B cell (primary cell): ENCODE data around the gene ZNF710. TPM values are rescaled to one million over a fixed set of nuclear protein-coding genes. Genes with fewer than 3 reads are reported as not detected.
A peak's percentile ranks its signal among the peaks of the same experiment; 100 is the strongest.

ENCODE experiments used
- ATAC-seq: fragments of 200-7000 bp; cut with Tn5 transposase; one replicate; pipeline ENCODE4 v1.10.0; 2021; ENCODE audit warnings: low read depth, mild to moderate bottlenecking, moderate number of reproducible peaks, moderate library complexity
- CTCF ChIA-PET: fragments of 350-600 bp; sonication (Branson Sonifier 250); formaldehyde crosslinking; loops from one replicate; lab custom pipeline; 2021; ENCODE audit warnings: antibody characterized with exemption, inconsistent platforms; lab: Charles Lee
- POLR2A ChIA-PET: fragments of 350-600 bp; sonication (Branson Sonifier 250); formaldehyde crosslinking; loops from one replicate; lab custom pipeline; 2021; ENCODE audit warnings: antibody characterized with exemption; lab: Charles Lee
- DNase-seq: peaks from one replicate; pipeline ENCODE4 v3.0.0; 2013
- H2AFZ ChIP-seq: 2 replicates; pipeline ENCODE4 v1.6.1; 2012; ENCODE audit warnings: mild to moderate bottlenecking, low read depth, low read length; ENCODE audit not compliant: insufficient read depth, poor library complexity, severe bottlenecking
- H3K27ac ChIP-seq, 2 donors: 1 replicate in 1 of 2; 2 replicates in 1 of 2; pipeline ENCODE4 v1.5.1; 2012 to 2013; ENCODE audit warnings: low read length in 2 of 2, mild to moderate bottlenecking in 2 of 2, moderate library complexity in 1 of 2
- H3K27me3 ChIP-seq, 4 experiments: fragments of 200-600 bp in 1 of 4; sonication (generic) in 1 of 4; replicated peaks in 1 of 4; 1 replicate in 2 of 4; 2 replicates in 2 of 4; pipeline versions ENCODE4 v1.6.1 to v1.7.0; 2013 to 2016; ENCODE audit warnings: low read length in 3 of 4, mild to moderate bottlenecking in 2 of 4, mixed read lengths in 1 of 4, moderate library complexity in 1 of 4; ENCODE audit not compliant: insufficient read depth in 4 of 4, control insufficient read depth in 3 of 4; ENCODE audit errors: control extremely low read depth in 1 of 4
- H3K36me3 ChIP-seq, 2 experiments: replicated peaks in 1 of 2; 1 replicate in 1 of 2; 2 replicates in 1 of 2; pipeline versions ENCODE4 v1.6.1 to v1.7.1; 2013; ENCODE audit warnings: low read length in 1 of 2; ENCODE audit not compliant: insufficient read depth in 2 of 2, control insufficient read depth in 1 of 2; ENCODE audit errors: control extremely low read depth in 1 of 2, extremely low read depth in 1 of 2
- H3K4me1 ChIP-seq, 2 donors: fragments of 200-600 bp in 1 of 2; sonication (generic) in 1 of 2; 1 replicate in 1 of 2; 2 replicates in 1 of 2; pipeline versions ENCODE4 v1.5.1 to v1.6.1; 2013 to 2017; ENCODE audit warnings: low read length in 2 of 2; ENCODE audit not compliant: control insufficient read depth in 2 of 2, insufficient read depth in 2 of 2
- H3K4me2 ChIP-seq: replicated peaks from 2 replicates; pipeline ENCODE3; 2012; ENCODE audit warnings: mild to moderate bottlenecking, low read depth, low read length; ENCODE audit not compliant: poor library complexity, severe bottlenecking
- H3K4me3 ChIP-seq, 5 experiments: fragments of 200-600 bp in 1 of 5; sonication (generic) in 1 of 5; 1 replicate in 3 of 5; 2 replicates in 2 of 5; pipeline versions ENCODE4 v1.5.1 to v1.7.0; 2011 to 2016; ENCODE audit warnings: low read length in 4 of 5, mild to moderate bottlenecking in 4 of 5, low read depth in 2 of 5, control low read depth in 1 of 5, moderate library complexity in 1 of 5; ENCODE audit not compliant: insufficient read depth in 1 of 5; ENCODE audit errors: control extremely low read depth in 1 of 5, extremely low read depth in 1 of 5
- H3K79me2 ChIP-seq: fragments of 200-600 bp; sonication (generic); one replicate; pipeline ENCODE4 v1.6.0; 2016; ENCODE audit warnings: low read length; ENCODE audit not compliant: control insufficient read depth, insufficient read depth
- H3K9ac ChIP-seq: fragments of 200-600 bp; sonication (generic); 2 replicates; pipeline ENCODE4 v1.6.1; 2017; ENCODE audit warnings: mild to moderate bottlenecking, low read length, moderate library complexity
- H3K9me3 ChIP-seq, 3 donors: one replicate each; pipeline versions ENCODE4 v1.6.1 to v1.7.1; 2013; ENCODE audit warnings: low read length in 2 of 3; ENCODE audit not compliant: control insufficient read depth in 2 of 3, insufficient read depth in 1 of 3; ENCODE audit errors: control extremely low read depth in 1 of 3
- H4K20me1 ChIP-seq: 2 replicates; pipeline ENCODE4 v1.6.0; 2012; ENCODE audit warnings: mild to moderate bottlenecking, low read length; ENCODE audit not compliant: insufficient read depth, control insufficient read depth, poor library complexity, severe bottlenecking
- H3K27ac Mint-ChIP-seq: one replicate; pipeline ENCODE4 v1.8.0; 2021; ENCODE audit warnings: mixed read lengths
- H3K27me3 Mint-ChIP-seq: one replicate; pipeline ENCODE4 v1.8.0; 2021; ENCODE audit warnings: mixed read lengths
- H3K4me1 Mint-ChIP-seq: one replicate; pipeline ENCODE4 v1.8.0; 2021; ENCODE audit warnings: mixed read lengths
- H3K4me3 Mint-ChIP-seq: one replicate; pipeline ENCODE4 v1.8.0; 2021; ENCODE audit warnings: mixed read lengths
- H3K9me3 Mint-ChIP-seq: one replicate; pipeline ENCODE4 v1.8.0; 2022; ENCODE audit warnings: mixed read lengths; ENCODE audit not compliant: insufficient read depth
- CTCF ChIP-seq: fragments of 200-600 bp; IDR thresholded peaks from one replicate; pipeline ENCODE4 v1.8.0; 2022; ENCODE audit warnings: antibody characterized with exemption, mild to moderate bottlenecking
- EZH2 ChIP-seq: IDR thresholded peaks from 2 replicates; pipeline ENCODE4 v1.6.1; 2012; ENCODE audit warnings: borderline replicate concordance, low read depth, mild to moderate bottlenecking, moderate library complexity, low read length; ENCODE audit not compliant: insufficient read depth, poor library complexity, severe bottlenecking
- whole genome bisulfite sequencing: methylation state at CpG from one replicate; pipeline ENCODE4 v1.1.5; 2013; ENCODE audit warnings: missing lambda C conversion rate; ENCODE audit not compliant: insufficient coverage; 5-methylcytosine and 5-hydroxymethylcytosine counted together
- intact Hi-C: fragments of 100-400 bp; cut with micrococcal nuclease; formaldehyde crosslinking; loops from one replicate; pipeline ENCODE4 v1.10.0; 2022
- polyA plus RNA-seq: library from polyadenylated mRNA; depleted of rRNA; stranded (reverse); fragments of >200 nt; gene quantifications from 2 replicates; pipeline ENCODE4 v1.2.3, GENCODE V29; 2012
- total RNA-seq, 2 donors: library from RNA; stranded (reverse); fragments of 120-200 nt in 1 of 2; gene quantifications; 1 replicate in 1 of 2; 2 replicates in 1 of 2; pipeline versions ENCODE4 v1.2.3 to v1.2.4, GENCODE V29; 2013 to 2022

ZNF710 gene
- total and polyA plus RNA-seq, 2 donors (not counting 1 experiment from before 2014, with no cell fraction given), result 8.7 to 38.7 TPM

- ChIA-PET POLR2A (interaction anchor here (0.6 to 1.4 kb wide), 2 partner anchors 22 to 186 kb away, joined by 3 to 5 read pairs; no protein-coding TSS in a partner anchor), CTCF (interaction anchor here (0.6 to 8.7 kb wide), 17 partner anchors 10 to 349 kb away, joined by 3 to 101 read pairs (median 4); no protein-coding TSS in a partner anchor)
- no peak overlapping the region for H3K4me3 Mint-ChIP-seq
- intact Hi-C loops, result no loop called here
- Histone ChIP-seq H3K27me3 (no peaks in the 10 kb centered on the region), H3K4me3 (no peak overlapping the region), H3K4me1 (no peaks in the 10 kb centered on the region), H4K20me1 (peaks cover 6% of the 10 kb centered on the region), H3K9ac (no peak overlapping the region), H3K27ac (no peak overlapping the region), H3K36me3 (peaks cover 0 to 74% of the 10 kb centered on the region in 2 experiments), H3K79me2 (peaks cover 9% of the 10 kb centered on the region), H3K4me2 (no peak overlapping the region), H2AFZ (no peak overlapping the region), H3K9me3 (no peaks in the 10 kb centered on the region)
- H3K9me3 Mint-ChIP-seq, result no peaks in the 10 kb centered on the region
- H3K4me1 Mint-ChIP-seq, result peaks cover 14% of the 10 kb centered on the region
- no peak for ATAC-seq
- H3K27me3 Mint-ChIP-seq, result no peaks in the 10 kb centered on the region
- 87% methylated on average over 3 of the region's 3 CpGs for WGBS
- DNase-seq, result no peak
- no peak for TF ChIP-seq CTCF
- no peak for TF ChIP-seq EZH2
- H3K27ac Mint-ChIP-seq, result no peak overlapping the region
These were observed 84.4 kb downstream of the ZNF710 start for GRCh38 chr15:90085565-90085964.

- no peaks in the 10 kb centered on the region for H3K27me3 Mint-ChIP-seq
- Histone ChIP-seq H3K4me2 (no peak overlapping the region), H3K4me3 (no peak overlapping the region), H2AFZ (no peak overlapping the region), H3K9me3 (no peaks in the 10 kb centered on the region), H4K20me1 (peaks cover 17% of the 10 kb centered on the region), H3K4me1 (no peaks in the 10 kb centered on the region), H3K27me3 (no peaks in the 10 kb centered on the region), H3K79me2 (peaks cover 22% of the 10 kb centered on the region), H3K9ac (no peak overlapping the region), H3K36me3 (peaks cover 0 to 72% of the 10 kb centered on the region in 2 experiments), H3K27ac (no peak overlapping the region)
- no peak overlapping the region for H3K4me3 Mint-ChIP-seq
- peak overlapping the region; percentile 46 for H3K27ac Mint-ChIP-seq
- DNase-seq (peak; percentile 63), ATAC-seq (peak; percentile 73)
- intact Hi-C loops, result loop anchor here (1.0 kb wide), 3 partner anchors 189 to 347 kb away; no protein-coding TSS in a partner anchor
- H3K9me3 Mint-ChIP-seq, result no peaks in the 10 kb centered on the region
- CTCF ChIA-PET, result interaction anchor here (0.5 to 8.7 kb wide), 14 partner anchors 13 to 439 kb away, joined by 3 to 101 read pairs (median 5); partner anchors contain the start of genes AP3S2 and MESP1
- TF ChIP-seq EZH2 (no peak), CTCF (peak; percentile 71)
- WGBS, result 83% methylated on average over 7 of the region's 7 CpGs
- peaks cover 14% of the 10 kb centered on the region for H3K4me1 Mint-ChIP-seq
- POLR2A ChIA-PET, result interaction anchor here (0.7 to 1.4 kb wide), 2 partner anchors 15 to 188 kb away, joined by 3 to 5 read pairs; partner anchors contain the start of gene IDH2
These were observed 85.7 kb downstream of the ZNF710 start for GRCh38 chr15:90086868-90087268.
